Measurements from ENCODE around the gene TENT4B. TPM values are rescaled to one million over a fixed set of nuclear protein-coding genes. Genes with fewer than 3 reads are reported as not detected.

TENT4B gene
- total RNA-seq, 1 experiment from 2014 or later, result 16.9 TPM

DNA sequence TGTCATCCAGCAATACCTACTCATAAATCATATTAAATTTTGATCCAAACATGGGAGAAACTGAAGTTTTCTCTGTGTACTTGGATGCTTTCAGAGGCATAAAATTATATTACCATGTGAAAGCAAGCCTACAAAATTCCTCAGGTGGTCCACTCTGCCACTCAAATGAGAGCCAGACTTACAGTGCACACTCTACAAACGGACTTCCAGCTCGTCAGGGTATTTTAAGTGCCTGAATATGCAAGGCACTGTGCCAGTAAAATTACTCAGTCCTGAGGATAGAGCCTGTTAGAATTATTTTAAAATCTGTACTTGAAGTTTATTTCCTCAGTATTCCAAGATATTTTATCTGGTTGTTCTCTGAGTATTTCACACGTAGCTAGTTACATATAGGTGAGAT lies 54.5 kb downstream of the TENT4B start:
- Histone ChIP-seq H3K9ac (ENCODE audit: low read length) (no peak overlapping the region), H3K4me2 (ENCODE audit: low read length) (no peak overlapping the region), H3K9me3 (ENCODE audit: control insufficient read depth in 1 of 2, insufficient read depth in 1 of 2, low read depth in 1 of 2, low read length in 2 of 2) (no peaks in the 10 kb centered on the region), H3K36me3 (ENCODE audit: control insufficient read depth in 1 of 2, insufficient read depth in 2 of 2, low read length in 2 of 2) (peaks cover 0 to 7% of the 10 kb centered on the region in 2 experiments; a peak in 2 of 4 replicates), H3K79me2 (ENCODE audit: insufficient read depth, low read length) (peaks cover 55% of the 10 kb centered on the region), H3K4me1 (ENCODE audit: control insufficient read depth in 1 of 2, insufficient read depth in 2 of 2, low read length in 2 of 2) (peaks cover 12 to 32% of the 10 kb centered on the region in 2 experiments), H2AFZ (ENCODE audit: low read depth, low read length, poor library complexity, severe bottlenecking) (no peak overlapping the region), H4K20me1 (ENCODE audit: insufficient read depth) (no peaks in the 10 kb centered on the region), H3K27ac (ENCODE audit: low read depth, low read length) (no peak overlapping the region), H3K4me3 (replicated peaks in 1 of 2; ENCODE audit: low read depth in 1 of 2, low read length in 2 of 2) (no peak overlapping the region), H3K27me3 (ENCODE audit: insufficient read depth, low read length) (no peaks in the 10 kb centered on the region), H3K9me2 (ENCODE audit: insufficient read depth) (no peaks in the 10 kb centered on the region)
- no peak for DNase-seq (ENCODE audit: low read depth, low spot score)
- ChIA-PET CTCF (interaction anchor here (1.0 kb wide), 1 partner anchor 183 kb away, joined by 3 read pairs; the partner anchor contains the start of gene CNEP1R1), RAD21 (ENCODE audit: low non-redundant PET in 1 of 2, low total read pairs in 2 of 2, uncharacterized antibody in 2 of 2, unreplicated experiment in 2 of 2) (no interaction called here), POLR2A (no interaction called here)
- no peak for ATAC-seq
- intact Hi-C loops (cut with micrococcal nuclease), result no loop called here
- TF ChIP-seq ZNF274 (IDR thresholded peaks at IDR 0.05; ENCODE audit: low read depth, low read length) (no peak), ELF1 (IDR thresholded peaks at IDR 0.05; ENCODE audit: borderline replicate concordance, low read depth) (no peak), EZH2 (IDR thresholded peaks at IDR 0.05) (no peak), EGR1 (IDR thresholded peaks at IDR 0.05; ENCODE audit: low read depth) (no peak), CEBPB (IDR thresholded peaks at IDR 0.05; ENCODE audit: low read depth) (no peak), POLR2AphosphoS5 (IDR thresholded peaks at IDR 0.05; ENCODE audit: low read depth, low read length) (no peak), SRF (IDR thresholded peaks at IDR 0.05; ENCODE audit: low read depth) (no peak), JUND (IDR thresholded peaks at IDR 0.05) (no peak), ATF3 (IDR thresholded peaks at IDR 0.05) (no peak), CTCF (IDR thresholded peaks at IDR 0.05 in 2 of 3, conservative IDR thresholded peaks at IDR 0.05 in 1 of 3; ENCODE audit: borderline replicate concordance in 1 of 3, insufficient read depth in 1 of 3, low read depth in 2 of 3, low read length in 2 of 3) (no peak), RAD21 (IDR thresholded peaks at IDR 0.05; ENCODE audit: low read depth) (no peak), ZFX (IDR thresholded peaks at IDR 0.05) (no peak), EZH2phosphoT487 (IDR thresholded peaks at IDR 0.05; ENCODE audit: borderline replicate concordance) (no peak)
- TF ChIP-seq, protein P1, sequence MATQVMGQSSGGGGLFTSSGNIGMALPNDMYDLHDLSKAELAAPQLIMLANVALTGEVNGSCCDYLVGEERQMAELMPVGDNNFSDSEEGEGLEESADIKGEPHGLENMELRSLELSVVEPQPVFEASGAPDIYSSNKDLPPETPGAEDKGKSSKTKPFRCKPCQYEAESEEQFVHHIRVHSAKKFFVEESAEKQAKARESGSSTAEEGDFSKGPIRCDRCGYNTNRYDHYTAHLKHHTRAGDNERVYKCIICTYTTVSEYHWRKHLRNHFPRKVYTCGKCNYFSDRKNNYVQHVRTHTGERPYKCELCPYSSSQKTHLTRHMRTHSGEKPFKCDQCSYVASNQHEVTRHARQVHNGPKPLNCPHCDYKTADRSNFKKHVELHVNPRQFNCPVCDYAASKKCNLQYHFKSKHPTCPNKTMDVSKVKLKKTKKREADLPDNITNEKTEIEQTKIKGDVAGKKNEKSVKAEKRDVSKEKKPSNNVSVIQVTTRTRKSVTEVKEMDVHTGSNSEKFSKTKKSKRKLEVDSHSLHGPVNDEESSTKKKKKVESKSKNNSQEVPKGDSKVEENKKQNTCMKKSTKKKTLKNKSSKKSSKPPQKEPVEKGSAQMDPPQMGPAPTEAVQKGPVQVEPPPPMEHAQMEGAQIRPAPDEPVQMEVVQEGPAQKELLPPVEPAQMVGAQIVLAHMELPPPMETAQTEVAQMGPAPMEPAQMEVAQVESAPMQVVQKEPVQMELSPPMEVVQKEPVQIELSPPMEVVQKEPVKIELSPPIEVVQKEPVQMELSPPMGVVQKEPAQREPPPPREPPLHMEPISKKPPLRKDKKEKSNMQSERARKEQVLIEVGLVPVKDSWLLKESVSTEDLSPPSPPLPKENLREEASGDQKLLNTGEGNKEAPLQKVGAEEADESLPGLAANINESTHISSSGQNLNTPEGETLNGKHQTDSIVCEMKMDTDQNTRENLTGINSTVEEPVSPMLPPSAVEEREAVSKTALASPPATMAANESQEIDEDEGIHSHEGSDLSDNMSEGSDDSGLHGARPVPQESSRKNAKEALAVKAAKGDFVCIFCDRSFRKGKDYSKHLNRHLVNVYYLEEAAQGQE (IDR thresholded peaks at IDR 0.05; ENCODE audit: low read depth), result no peak
- BruUV-seq (replicated peaks), result no TSS peak

All from HCT116 (cell line).